Mammary epithelial cell (primary cell): ENCODE results near the gene ACE.

ENCODE experiments used
- CTCF ChIP-seq, 2 donors: IDR thresholded peaks in 1 of 2; conservative IDR thresholded peaks in 1 of 2; 2 replicates each; pipeline ENCODE4 v1.5.1; 2011 to 2012; ENCODE audit warnings: inconsistent platforms in 2 of 2, low read length in 2 of 2, mild to moderate bottlenecking in 2 of 2, control low read depth in 1 of 2, low read depth in 1 of 2; ENCODE audit not compliant: insufficient read depth in 1 of 2; ENCODE audit errors: extremely low read depth in 1 of 2
- EZH2 ChIP-seq: IDR thresholded peaks from 2 replicates; pipeline ENCODE4 v1.6.1; 2012; ENCODE audit warnings: low read length, inconsistent platforms, borderline replicate concordance

GRCh38 chr17:63491977-63492618 is 15.2 kb downstream of the ACE start:
- no peak for TF ChIP-seq CTCF (conservative IDR thresholded peaks at IDR 0.05 in 1 of 2, IDR thresholded peaks at IDR 0.05 in 1 of 2; ENCODE audit: extremely low read depth in 1 of 2, insufficient read depth in 1 of 2, low read depth in 1 of 2, low read length in 2 of 2)
- TF ChIP-seq EZH2: no peak
